SK-N-SH (cell line): ENCODE measurements around the gene NIT2. TPM values are rescaled to one million over a fixed set of nuclear protein-coding genes. Genes with fewer than 3 reads are reported as not detected.
A peak's percentile ranks its signal among the peaks of the same experiment; 100 is the strongest.

Experiments
- CTCF ChIA-PET: fragments of 300-600, 350-600 bp; formaldehyde crosslinking; extraction: SDS; loops from one replicate; lab custom pipeline; 2021; lab: Yijun Ruan, JAX
- POLR2A ChIA-PET: fragments of 350-600 bp; sonication (Branson Sonifier 250); formaldehyde crosslinking; extraction: SDS; loops from one replicate; lab custom pipeline; 2020; ENCODE audit warnings: antibody characterized with exemption, inconsistent platforms; lab: Yijun Ruan, JAX
- DNase-seq: peaks from one replicate; pipeline ENCODE4 v3.0.0; 2012
- H2AFZ ChIP-seq: fragments of 200-600 bp; sonication (generic); 2 replicates; pipeline ENCODE4 v1.8.1; 2016; ENCODE audit warnings: antibody characterized with exemption, mild to moderate bottlenecking, low read depth
- H3F3A ChIP-seq: fragments of 200-600 bp; sonication (generic); replicated peaks from 2 replicates; pipeline ENCODE3; 2016; ENCODE audit warnings: antibody characterized with exemption, mild to moderate bottlenecking; ENCODE audit not compliant: insufficient read depth
- H3K27ac ChIP-seq, 2 experiments: fragments of 200-500 bp in 1 of 2; fragments of 200-600 bp in 1 of 2; sonication (Bioruptor generic) in 1 of 2; sonication (generic), shearing (Covaris generic) in 1 of 2; 2 replicates each; pipeline versions ENCODE4 v1.5.1 to v1.6.1; 2014 to 2016; ENCODE audit warnings: low read depth in 2 of 2, inconsistent platforms in 1 of 2, low read length in 1 of 2, mild to moderate bottlenecking in 1 of 2, mixed read lengths in 1 of 2
- H3K27me3 ChIP-seq: fragments of 200-600 bp; sonication (generic), shearing (Covaris generic); 2 replicates; pipeline ENCODE4 v1.6.1; 2016; ENCODE audit warnings: mixed run types; ENCODE audit not compliant: insufficient read depth
- H3K36me3 ChIP-seq, 2 experiments: fragments of 200-500 bp in 1 of 2; fragments of 200-600 bp in 1 of 2; sonication (Bioruptor generic) in 1 of 2; sonication (generic) in 1 of 2; replicated peaks in 1 of 2; 2 replicates each; pipeline versions ENCODE3 to v1.5.1; 2014 to 2016; ENCODE audit warnings: low read length in 1 of 2, mild to moderate bottlenecking in 1 of 2; ENCODE audit not compliant: insufficient read depth in 2 of 2, control insufficient read depth in 1 of 2
- H3K4me1 ChIP-seq, 2 experiments: fragments of 200-500 bp in 1 of 2; fragments of 200-600 bp in 1 of 2; sonication (Bioruptor generic) in 1 of 2; sonication (generic), shearing (Covaris generic) in 1 of 2; 2 replicates each; pipeline versions ENCODE4 v1.5.1 to v1.6.1; 2014 to 2016; ENCODE audit warnings: low read depth in 1 of 2, low read length in 1 of 2, mixed run types in 1 of 2; ENCODE audit not compliant: insufficient read depth in 2 of 2, control insufficient read depth in 1 of 2
- H3K4me2 ChIP-seq: fragments of 200-600 bp; sonication (generic), shearing (Covaris generic); 2 replicates; pipeline ENCODE4 v1.6.1; 2017; ENCODE audit warnings: mixed run types
- H3K4me3 ChIP-seq, 2 experiments: fragments of 200-500 bp in 1 of 2; fragments of 200-600 bp in 1 of 2; sonication (Bioruptor generic) in 1 of 2; sonication (generic), shearing (Covaris generic) in 1 of 2; 2 replicates each; pipeline versions ENCODE4 v1.5.1 to v1.8.1; 2014 to 2016; ENCODE audit warnings: low read depth in 2 of 2, inconsistent platforms in 1 of 2, low read length in 1 of 2, mild to moderate bottlenecking in 1 of 2, mixed read lengths in 1 of 2, moderate library complexity in 1 of 2
- H3K79me2 ChIP-seq: fragments of 200-600 bp; sonication (generic); 2 replicates; pipeline ENCODE4 v1.8.1; 2017; ENCODE audit warnings: mild to moderate bottlenecking; ENCODE audit not compliant: insufficient read depth
- H3K9ac ChIP-seq: fragments of 200-600 bp; sonication (generic); 2 replicates; pipeline ENCODE4 v1.6.1; 2017; ENCODE audit warnings: mixed run types
- H3K9me2 ChIP-seq: fragments of 200-600 bp; sonication (generic); 2 replicates; pipeline ENCODE4 v1.6.1; 2017; ENCODE audit warnings: mixed run types
- H3K9me3 ChIP-seq: fragments of 200-600 bp; sonication (generic); 2 replicates; pipeline ENCODE4 v1.6.1; 2017; ENCODE audit warnings: mixed run types, mild to moderate bottlenecking, moderate library complexity
- H4K20me1 ChIP-seq: fragments of 200-600 bp; sonication (generic); 2 replicates; pipeline ENCODE4 v1.6.1; 2017; ENCODE audit warnings: mild to moderate bottlenecking, mixed run types; ENCODE audit not compliant: insufficient read depth
- CHD2 ChIP-seq: fragments of 150-350 bp; IDR thresholded peaks from 2 replicates; pipeline ENCODE4 v1.6.1; 2018; ENCODE audit warnings: low read length; ENCODE audit not compliant: partially characterized antibody
- CTCF ChIP-seq: fragments of 200-600 bp; sonication (generic); IDR thresholded peaks from 2 replicates; pipeline ENCODE4 v1.6.1; 2017; ENCODE audit warnings: antibody characterized with exemption, mild to moderate bottlenecking, moderate library complexity
- ELF1 ChIP-seq: IDR thresholded peaks from 2 replicates; pipeline ENCODE4 v1.4.0; 2012
- EP300 ChIP-seq, 2 experiments: IDR thresholded peaks; 2 replicates each; pipeline versions ENCODE4 v1.4.0 to v1.6.1; 2012; ENCODE audit warnings: borderline replicate concordance in 1 of 2, low read depth in 1 of 2, low read length in 1 of 2
- EZH2phosphoT487 ChIP-seq: fragments of 200-600 bp; sonication (generic); IDR thresholded peaks from 2 replicates; pipeline ENCODE4 v1.6.1; 2017; ENCODE audit warnings: low read depth, mixed run types, mild to moderate bottlenecking, antibody characterized with exemption, moderate library complexity, borderline replicate concordance
- GABPA ChIP-seq: IDR thresholded peaks from 2 replicates; pipeline ENCODE4 v1.4.0; 2012; ENCODE audit warnings: low read depth, mild to moderate bottlenecking
- GATA2 ChIP-seq: sonication (generic); formaldehyde crosslinking; IDR thresholded peaks from 2 replicates; pipeline ENCODE4 v1.5.0; 2020; ENCODE audit warnings: mild to moderate bottlenecking, missing genetic modification reagents
- IRF3 ChIP-seq: fragments of 150-350 bp; IDR thresholded peaks from 2 replicates; pipeline ENCODE4 v1.6.1; 2016; ENCODE audit warnings: mild to moderate bottlenecking, low read depth, low read length
- MXI1 ChIP-seq: IDR thresholded peaks from 2 replicates; pipeline ENCODE4 v1.6.1; 2012; ENCODE audit warnings: mild to moderate bottlenecking, low read depth, low read length, improper control_type of control experiment
- RFX5 ChIP-seq: IDR thresholded peaks from 2 replicates; pipeline ENCODE4 v1.6.1; 2012; ENCODE audit warnings: mild to moderate bottlenecking, improper control_type of control experiment, low read length
- TCF12 ChIP-seq: IDR thresholded peaks from 2 replicates; pipeline ENCODE4 v1.4.0; 2012
- TEAD4 ChIP-seq: IDR thresholded peaks from 2 replicates; pipeline ENCODE4 v1.4.0; 2012; ENCODE audit warnings: mild to moderate bottlenecking, borderline replicate concordance; ENCODE audit not compliant: insufficient read depth
- USF1 ChIP-seq: IDR thresholded peaks from 2 replicates; pipeline ENCODE4 v1.4.0; 2012; ENCODE audit warnings: low read depth, borderline replicate concordance
- WGBS: methylation state at CpG from one replicate; pipeline ENCODE4 v1.1.6; 2017; ENCODE audit warnings: low lambda C conversion rate; 5-methylcytosine and 5-hydroxymethylcytosine counted together
- polyA plus RNA-seq, 3 experiments: library from polyadenylated mRNA; depleted of rRNA; stranded (reverse); fragments of >200 nt; gene quantifications; 2 replicates each; pipeline ENCODE4 v1.2.3, GENCODE V29; 2012

The NIT2 gene
- polyA plus RNA-seq, 1 of the 3 experiments (the other 2 are of a cell fraction): 28.6 TPM

DNA sequence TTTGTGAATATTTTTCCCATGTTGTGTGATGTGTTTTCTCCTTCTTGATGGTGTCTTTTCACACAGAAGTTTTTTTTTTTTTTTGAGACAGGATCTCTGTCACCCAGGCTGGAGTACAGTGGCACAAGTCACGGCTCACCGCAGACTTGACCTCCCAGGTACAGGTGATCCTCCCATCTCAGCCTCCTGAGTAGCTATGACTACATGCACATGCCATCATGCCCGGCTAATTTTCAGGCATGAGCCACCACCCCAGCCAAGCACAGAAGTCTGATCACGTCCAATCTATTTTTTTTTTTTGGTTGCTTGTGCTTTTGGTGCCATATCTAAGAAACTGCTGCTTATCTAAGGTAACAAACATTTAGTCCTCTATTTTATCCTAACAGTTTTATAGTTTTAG, 41.7 kb downstream of the NIT2 start:
- H3K79me2 ChIP-seq: peaks cover 19% of the 10 kb centered on the region; the same call in 1 of the 2 replicates
- no peaks in the 10 kb centered on the region for H3K9me3 ChIP-seq
- no peaks in the 10 kb centered on the region for H3K27me3 ChIP-seq
- peaks cover 9% of the 10 kb centered on the region for H3F3A ChIP-seq
- H4K20me1 ChIP-seq: no peaks in the 10 kb centered on the region
- no peak overlapping the region for H3K4me3 ChIP-seq
- DNase-seq: no peak
- H2AFZ ChIP-seq: no peak overlapping the region
- no peak overlapping the region for H3K9ac ChIP-seq
- TF ChIP-seq GABPA (no peak), RFX5 (no peak), TCF12 (no peak), TEAD4 (no peak), IRF3 (no peak)
- no peak overlapping the region for H3K4me2 ChIP-seq
- 100% methylated on average over 4 of the region's 4 CpGs for WGBS
- no peak overlapping the region for H3K27ac ChIP-seq
- H3K4me1 ChIP-seq: no peaks in the 10 kb centered on the region
- no peaks in the 10 kb centered on the region for H3K9me2 ChIP-seq
- CTCF ChIA-PET: no interaction called here
- POLR2A ChIA-PET: interaction anchor here (0.7 kb wide), 1 partner anchor 12 kb away, joined by 5 read pairs; no protein-coding TSS in a partner anchor
- H3K36me3 ChIP-seq: peaks cover 73 to 83% of the 10 kb centered on the region in 2 experiments

GRCh38 chr3:100384733-100385525, 50.4 kb downstream of the NIT2 start:
- H3K9ac ChIP-seq: peak overlapping the region; percentile 26; the same call in 1 of the 2 replicates
- H3K4me2 ChIP-seq: peak overlapping the region; percentile 6
- H3K9me2 ChIP-seq: no peaks in the 10 kb centered on the region
- no peak for TF ChIP-seq GATA2 (CRISPR knock-in tag)
- TF ChIP-seq, all 33 proteins: peak for 0
- peaks cover 7% of the 10 kb centered on the region; the same call in 1 of the 2 replicates for H3K9me3 ChIP-seq
- H3K4me1 ChIP-seq: peaks cover 3 to 22% of the 10 kb centered on the region in 2 experiments; a peak in 3 of 4 replicates
- H3K4me3 ChIP-seq: no peak overlapping the region
- ChIA-PET POLR2A (no interaction called here), CTCF (interaction anchor here (1.0 kb wide), 1 partner anchor 10 kb away, joined by 4 read pairs; no protein-coding TSS in a partner anchor)
- peaks cover 80% of the 10 kb centered on the region for H3K79me2 ChIP-seq
- H4K20me1 ChIP-seq: no peaks in the 10 kb centered on the region; the same call in 1 of the 2 replicates
- H3K27me3 ChIP-seq: no peaks in the 10 kb centered on the region
- peaks cover 14% of the 10 kb centered on the region for H3F3A ChIP-seq
- DNase-seq: no peak
- 90% methylated on average over 8 of the region's 8 CpGs for WGBS
- H3K27ac ChIP-seq: peak overlapping the region in 1 of 2 experiments; percentile 51; a peak in 2 of 4 replicates
- H2AFZ ChIP-seq: no peak overlapping the region
- peaks cover 62 to 80% of the 10 kb centered on the region in 2 experiments for H3K36me3 ChIP-seq

DNA sequence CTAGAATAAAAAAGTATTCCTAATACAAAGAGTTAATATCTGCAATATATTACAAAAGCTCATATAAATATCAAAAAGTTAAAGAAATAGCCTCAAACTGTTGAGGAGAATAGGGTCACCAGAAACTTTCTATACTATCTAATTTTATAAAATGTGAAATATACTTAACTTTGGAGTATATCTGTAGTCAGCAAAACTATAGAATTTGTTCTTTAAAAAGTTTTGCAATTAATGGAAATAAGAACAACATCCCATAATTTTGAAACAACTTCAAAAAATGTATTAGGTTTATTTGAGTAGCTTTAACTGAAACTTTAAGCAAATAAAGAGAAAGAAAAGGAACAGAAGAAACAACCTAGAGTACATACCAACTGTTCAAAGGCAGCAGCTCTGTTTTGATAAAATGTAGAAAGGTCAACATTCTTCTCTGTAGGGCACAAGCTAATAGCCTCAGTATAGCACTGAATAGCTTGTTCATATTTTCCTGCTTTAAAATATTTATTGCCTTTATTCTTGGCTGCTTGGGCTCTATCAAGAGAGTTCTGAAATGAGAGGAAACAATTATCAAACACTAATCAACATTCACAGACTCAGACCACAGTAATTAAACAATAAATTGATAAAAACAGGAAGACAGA, 52.0 kb downstream of the NIT2 start:
- ChIA-PET CTCF (interaction anchor here (0.6 to 1.8 kb wide), 4 partner anchors 70 to 555 kb away, joined by 3 to 5 read pairs (median 4); no protein-coding TSS in a partner anchor), POLR2A (no interaction called here)
- Histone ChIP-seq H3K27ac (peak overlapping the region; percentile 17 to 51; a peak in 3 of 4 replicates), H3K9ac (no peak overlapping the region), H3K4me1 (peaks cover 3 to 22% of the 10 kb centered on the region in 2 experiments; a peak in 3 of 4 replicates), H2AFZ (no peak overlapping the region), H3K79me2 (peaks cover 91% of the 10 kb centered on the region), H4K20me1 (no peaks in the 10 kb centered on the region; the same call in 1 of the 2 replicates), H3K27me3 (no peaks in the 10 kb centered on the region), H3K4me3 (no peak overlapping the region), H3K9me2 (no peaks in the 10 kb centered on the region), H3K36me3 (peaks cover 50 to 70% of the 10 kb centered on the region in 2 experiments), H3K4me2 (peak overlapping the region; percentile 6), H3F3A (peaks cover 14% of the 10 kb centered on the region), H3K9me3 (peaks cover 7% of the 10 kb centered on the region; the same call in 1 of the 2 replicates)
- no peak for DNase-seq
- no peak for TF ChIP-seq EP300 (IDR thresholded peaks at IDR 0.05; ENCODE audit: borderline replicate concordance in 1 of 2, low read depth in 1 of 2, low read length in 1 of 2)
- no peak for TF ChIP-seq MXI1
- no peak for TF ChIP-seq USF1
- TF ChIP-seq CHD2: no peak
- TF ChIP-seq RFX5: no peak
- no peak for TF ChIP-seq ELF1
- TF ChIP-seq CTCF: no peak
- TF ChIP-seq GATA2 (CRISPR knock-in tag): no peak
- no peak for TF ChIP-seq EZH2phosphoT487
